HuH-7 (cell line): Measurements from ENCODE around the gene IWS1.
"Not testable (repeated sequence)": the region's sequence is repeated elsewhere in the genome, so short reads cannot be mapped to it uniquely, and the experiment has no call there.

Source experiments
- DNase-seq: peaks from one replicate; pipeline ENCODE4 v3.0.0; 2011; ENCODE audit warnings: low spot score

The IWS1 gene

GRCh38 chr2:127527001-127527804 is 914 bp upstream of the IWS1 start:
- peak; percentile 68 for DNase-seq

- DNase-seq, result no peak
Observed at GRCh38 chr2:127525691-127526131, 578 bp downstream of the IWS1 start.

- DNase-seq, result not testable (repeated sequence)
Observed at GRCh38 chr2:127524198-127524834, 2.0 kb downstream of the IWS1 start.

GRCh38 chr2:127523269-127523939 is 2.9 kb downstream of the IWS1 start:
- DNase-seq, result no peak

GRCh38 chr2:127520424-127520823 is 5.9 kb downstream of the IWS1 start:
- no peak for DNase-seq

GRCh38 chr2:127517465-127517864 is 8.8 kb downstream of the IWS1 start:
- no peak for DNase-seq

- DNase-seq, result no peak
Observed at GRCh38 chr2:127516041-127516762, 10.1 kb downstream of the IWS1 start.

GRCh38 chr2:127515383-127515915 is 10.8 kb downstream of the IWS1 start:
- no peak for DNase-seq

- DNase-seq, result no peak
Observed at GRCh38 chr2:127514485-127514884, 11.8 kb downstream of the IWS1 start.

- no peak for DNase-seq
Observed at GRCh38 chr2:127514076-127514475, 12.2 kb downstream of the IWS1 start.

- no peak for DNase-seq
Observed at GRCh38 chr2:127512362-127512761, 13.9 kb downstream of the IWS1 start.

- DNase-seq, result no peak
Observed at GRCh38 chr2:127511917-127512316, 14.4 kb downstream of the IWS1 start.

GRCh38 chr2:127511090-127511695 is 15.1 kb downstream of the IWS1 start:
- DNase-seq, result no peak

GRCh38 chr2:127510073-127510472 is 16.2 kb downstream of the IWS1 start:
- DNase-seq, result no peak

- no peak for DNase-seq
Observed at GRCh38 chr2:127508631-127509034, 17.7 kb downstream of the IWS1 start.

- no peak for DNase-seq
Observed at GRCh38 chr2:127508023-127508630, 18.2 kb downstream of the IWS1 start.

GRCh38 chr2:127506510-127506909 is 19.8 kb downstream of the IWS1 start:
- DNase-seq, result no peak

- DNase-seq, result no peak
Observed at GRCh38 chr2:127504552-127505430, 21.5 kb downstream of the IWS1 start.

GRCh38 chr2:127503491-127503890 is 22.8 kb downstream of the IWS1 start:
- no peak for DNase-seq

- no peak for DNase-seq
Observed at GRCh38 chr2:127498386-127498785, 27.9 kb downstream of the IWS1 start.
